HEK293 (cell line): Measurements from ENCODE around the gene PIP5K1B.

Experiments used
- CTCF ChIA-PET: fragments of 350-600 bp; formaldehyde crosslinking; extraction: SDS; loops from one replicate; lab custom pipeline; 2021; ENCODE audit warnings: antibody characterized with exemption; lab: Yijun Ruan, JAX
- POLR2A ChIA-PET: fragments of 300-600 bp; formaldehyde crosslinking; extraction: SDS; loops from one replicate; lab custom pipeline; 2020; ENCODE audit warnings: antibody characterized with exemption, inconsistent platforms; lab: Yijun Ruan, JAX
- H3K27ac ChIP-seq: fragments of 200-500 bp; sonication (Bioruptor generic); 2 replicates; pipeline ENCODE4 v1.5.1; 2014; ENCODE audit warnings: low read depth, low read length, control low read depth, inconsistent platforms; ENCODE audit errors: extremely low read depth
- H3K36me3 ChIP-seq, 2 experiments: fragments of 200-500 bp in 1 of 2; sonication (Bioruptor generic) in 1 of 2; 1 replicate in 1 of 2; 2 replicates in 1 of 2; pipeline ENCODE4 v1.5.1; 2014 to 2017; ENCODE audit warnings: inconsistent platforms in 2 of 2, low read length in 2 of 2; ENCODE audit not compliant: control insufficient read depth in 2 of 2, insufficient read depth in 1 of 2
- H3K4me1 ChIP-seq: fragments of 200-500 bp; sonication (Bioruptor generic); 2 replicates; pipeline ENCODE4 v1.5.1; 2014; ENCODE audit warnings: mild to moderate bottlenecking, low read length, inconsistent platforms; ENCODE audit not compliant: control insufficient read depth, insufficient read depth
- H3K4me3 ChIP-seq: 2 replicates; pipeline ENCODE4 v1.5.1; 2011; ENCODE audit warnings: low read depth, mild to moderate bottlenecking, control low read depth, low read length, moderate library complexity
- H3K9me3 ChIP-seq: fragments of 200-500 bp; sonication (Bioruptor generic); 2 replicates; pipeline ENCODE4 v1.5.1; 2014; ENCODE audit warnings: low read depth, low read length, inconsistent platforms; ENCODE audit not compliant: control insufficient read depth, insufficient read depth
- GFI1B ChIP-seq: fragments of 450-650 bp; formaldehyde crosslinking; IDR thresholded peaks from 2 replicates; pipeline ENCODE4 v1.5.1; 2016; ENCODE audit warnings: missing biosample characterization, missing genetic modification characterization
- GLI2 ChIP-seq: fragments of 450-650 bp; formaldehyde crosslinking; IDR thresholded peaks from 2 replicates; pipeline ENCODE4; 2017; ENCODE audit warnings: missing biosample characterization, missing genetic modification characterization, low read depth, borderline replicate concordance
- HOXD13 ChIP-seq: sonication (generic); formaldehyde crosslinking; IDR thresholded peaks from 2 replicates; pipeline ENCODE4 v1.8.0; 2022; ENCODE audit warnings: missing genetic modification reagents, borderline replicate concordance
- SP3 ChIP-seq: fragments of 450-650 bp; formaldehyde crosslinking; IDR thresholded peaks from 2 replicates; pipeline ENCODE4 v1.5.1; 2016; ENCODE audit warnings: missing biosample characterization, missing genetic modification characterization
- ZFP37 ChIP-seq: fragments of 450-650 bp; formaldehyde crosslinking; IDR thresholded peaks from 2 replicates; pipeline ENCODE4 v1.5.1; 2016; ENCODE audit warnings: missing biosample characterization, missing genetic modification characterization
- ZNF146 ChIP-seq: fragments of 450-650 bp; formaldehyde crosslinking; IDR thresholded peaks from 2 replicates; pipeline ENCODE4 v1.5.1; 2016; ENCODE audit warnings: missing biosample characterization, missing genetic modification characterization
- ZNF184 ChIP-seq: fragments of 450-650 bp; IDR thresholded peaks from 2 replicates; pipeline ENCODE4 v1.5.1; 2018; ENCODE audit warnings: missing biosample characterization, mild to moderate bottlenecking, missing genetic modification characterization
- ZNF211 ChIP-seq: fragments of 450-650 bp; formaldehyde crosslinking; IDR thresholded peaks from 2 replicates; pipeline ENCODE4 v1.5.1; 2016; ENCODE audit warnings: low read depth, missing biosample characterization, missing genetic modification characterization
- ZNF223 ChIP-seq: fragments of 450-650 bp; formaldehyde crosslinking; IDR thresholded peaks from 2 replicates; pipeline ENCODE4 v1.5.1; 2016; ENCODE audit warnings: missing biosample characterization, missing genetic modification characterization
- ZNF292 ChIP-seq: fragments of 450-650 bp; formaldehyde crosslinking; IDR thresholded peaks from 2 replicates; pipeline ENCODE4 v1.5.1; 2016; ENCODE audit warnings: low read depth, missing biosample characterization, missing genetic modification characterization, borderline replicate concordance
- ZNF302 ChIP-seq: fragments of 450-650 bp; formaldehyde crosslinking; IDR thresholded peaks from 2 replicates; pipeline ENCODE4 v1.5.1; 2016; ENCODE audit warnings: missing biosample characterization, missing genetic modification characterization, low read depth
- ZNF311 ChIP-seq: fragments of 450-650 bp; formaldehyde crosslinking; IDR thresholded peaks from 2 replicates; pipeline ENCODE4 v1.5.1; 2017; ENCODE audit warnings: missing biosample characterization, missing genetic modification characterization, borderline replicate concordance
- ZNF426 ChIP-seq: fragments of 450-650 bp; formaldehyde crosslinking; IDR thresholded peaks from 2 replicates; pipeline ENCODE4 v1.5.1; 2017; ENCODE audit warnings: missing biosample characterization, missing genetic modification characterization, mild to moderate bottlenecking, inconsistent platforms, moderate library complexity
- ZNF660 ChIP-seq: fragments of 450-650 bp; IDR thresholded peaks from 2 replicates; pipeline ENCODE4 v1.5.1; 2018; ENCODE audit warnings: missing biosample characterization, mild to moderate bottlenecking, missing genetic modification characterization
- ZNF670 ChIP-seq: fragments of 450-650 bp; formaldehyde crosslinking; IDR thresholded peaks from 2 replicates; pipeline ENCODE4 v1.5.1; 2016; ENCODE audit warnings: missing biosample characterization, missing genetic modification characterization, low read depth
- ZNF768 ChIP-seq: fragments of 450-650 bp; formaldehyde crosslinking; IDR thresholded peaks from 2 replicates; pipeline ENCODE4 v1.5.1; 2018; ENCODE audit warnings: missing biosample characterization, mild to moderate bottlenecking, missing genetic modification characterization
- TF ChIP-seq, protein P1 (sequence below): fragments of 450-650 bp; formaldehyde crosslinking; IDR thresholded peaks from 2 replicates; pipeline ENCODE4 v1.5.1; 2016; ENCODE audit warnings: missing biosample characterization, missing genetic modification characterization
- TF ChIP-seq, protein P2 (sequence below): fragments of 450-650 bp; formaldehyde crosslinking; IDR thresholded peaks from 2 replicates; pipeline ENCODE4 v1.5.1; 2017; ENCODE audit warnings: missing biosample characterization, mild to moderate bottlenecking, missing genetic modification characterization, moderate library complexity
- TF ChIP-seq, protein P3 (sequence below): fragments of 450-650 bp; formaldehyde crosslinking; IDR thresholded peaks from 2 replicates; pipeline ENCODE4 v1.5.1; 2016; ENCODE audit warnings: missing biosample characterization, missing genetic modification characterization
- TF ChIP-seq, protein P4 (sequence below): IDR thresholded peaks from 2 replicates; pipeline ENCODE4 v1.6.1; 2011; ENCODE audit warnings: mild to moderate bottlenecking, low read depth, low read length, borderline replicate concordance

PIP5K1B gene

DNA sequence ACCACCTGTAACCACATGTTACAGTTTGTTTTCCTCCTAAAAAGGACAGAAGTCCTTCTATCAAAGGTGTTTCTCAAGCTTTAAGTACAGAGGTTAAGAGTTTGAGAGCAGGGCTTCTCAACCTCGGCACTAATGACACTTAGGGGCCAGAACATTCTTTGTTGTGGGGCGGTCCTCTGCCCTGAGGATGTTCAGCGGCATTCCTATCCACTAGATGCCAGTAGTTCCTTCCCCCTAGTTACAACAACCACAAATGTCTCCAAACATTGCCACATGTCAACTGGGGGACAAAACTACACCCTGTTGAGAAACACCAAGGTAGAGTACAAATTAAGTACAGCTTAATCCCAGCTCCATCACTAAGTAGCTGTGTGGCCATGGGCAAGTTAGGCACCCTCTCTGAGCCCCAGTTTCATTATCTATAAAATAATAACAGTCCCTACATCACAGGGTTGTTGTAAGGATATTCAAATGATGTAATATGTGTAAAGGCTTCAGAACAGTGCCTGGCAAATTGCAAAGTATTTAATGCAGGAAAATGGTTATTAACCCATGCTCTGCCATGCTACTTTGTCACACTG is 44.6 kb downstream of the PIP5K1B start:
- POLR2A ChIA-PET = no interaction called here

DNA sequence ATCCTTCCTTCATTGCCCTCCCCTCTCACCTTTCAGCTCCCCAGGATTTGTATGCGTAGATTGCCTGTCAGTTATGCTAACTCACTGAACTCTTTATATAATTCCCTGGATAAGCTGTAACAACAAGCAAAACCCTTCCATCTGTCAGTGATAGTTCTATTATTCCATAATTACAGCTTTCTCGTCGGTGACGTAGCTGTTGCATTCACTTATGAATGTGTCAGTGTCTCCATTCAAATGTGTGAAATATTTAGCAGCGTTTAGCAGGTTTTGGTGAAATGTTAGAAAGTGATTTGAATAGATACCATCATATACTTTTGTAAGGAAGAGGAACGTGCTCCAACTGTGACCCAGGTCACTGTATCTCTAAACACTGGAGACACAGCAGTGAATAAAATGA is 45.2 kb downstream of the PIP5K1B start:
- no peaks in the 10 kb centered on the region for H3K4me1 ChIP-seq
- H3K27ac ChIP-seq = no peak overlapping the region
- H3K9me3 ChIP-seq = no peaks in the 10 kb centered on the region
- no peak overlapping the region for H3K4me3 ChIP-seq
- ChIA-PET CTCF (no interaction called here), POLR2A (no interaction called here)
- H3K36me3 ChIP-seq = no peaks in the 10 kb centered on the region
- TF ChIP-seq ZNF311 (tag by site-specific recombination) (no peak), ZFP37 (tag by site-specific recombination) (no peak), GLI2 (no peak)
- TF ChIP-seq, protein P1, sequence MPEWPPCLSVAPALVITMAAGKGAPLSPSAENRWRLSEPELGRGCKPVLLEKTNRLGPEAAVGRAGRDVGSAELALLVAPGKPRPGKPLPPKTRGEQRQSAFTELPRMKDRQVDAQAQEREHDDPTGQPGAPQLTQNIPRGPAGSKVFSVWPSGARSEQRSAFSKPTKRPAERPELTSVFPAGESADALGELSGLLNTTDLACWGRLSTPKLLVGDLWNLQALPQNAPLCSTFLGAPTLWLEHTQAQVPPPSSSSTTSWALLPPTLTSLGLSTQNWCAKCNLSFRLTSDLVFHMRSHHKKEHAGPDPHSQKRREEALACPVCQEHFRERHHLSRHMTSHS (tag by site-specific recombination) = no peak

More for the DNA sequence above, 44.6 kb downstream of the PIP5K1B start:
- peak; percentile 46; the same call in 1 of the 2 replicates for TF ChIP-seq ZNF768
- TF ChIP-seq ZNF223 = no peak
- TF ChIP-seq, protein P2, sequence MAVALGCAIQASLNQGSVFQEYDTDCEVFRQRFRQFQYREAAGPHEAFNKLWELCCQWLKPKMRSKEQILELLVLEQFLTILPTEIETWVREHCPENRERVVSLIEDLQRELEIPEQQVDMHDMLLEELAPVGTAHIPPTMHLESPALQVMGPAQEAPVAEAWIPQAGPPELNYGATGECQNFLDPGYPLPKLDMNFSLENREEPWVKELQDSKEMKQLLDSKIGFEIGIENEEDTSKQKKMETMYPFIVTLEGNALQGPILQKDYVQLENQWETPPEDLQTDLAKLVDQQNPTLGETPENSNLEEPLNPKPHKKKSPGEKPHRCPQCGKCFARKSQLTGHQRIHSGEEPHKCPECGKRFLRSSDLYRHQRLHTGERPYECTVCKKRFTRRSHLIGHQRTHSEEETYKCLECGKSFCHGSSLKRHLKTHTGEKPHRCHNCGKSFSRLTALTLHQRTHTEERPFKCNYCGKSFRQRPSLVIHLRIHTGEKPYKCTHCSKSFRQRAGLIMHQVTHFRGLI (tag by site-specific recombination) = no peak
- TF ChIP-seq, protein P3, sequence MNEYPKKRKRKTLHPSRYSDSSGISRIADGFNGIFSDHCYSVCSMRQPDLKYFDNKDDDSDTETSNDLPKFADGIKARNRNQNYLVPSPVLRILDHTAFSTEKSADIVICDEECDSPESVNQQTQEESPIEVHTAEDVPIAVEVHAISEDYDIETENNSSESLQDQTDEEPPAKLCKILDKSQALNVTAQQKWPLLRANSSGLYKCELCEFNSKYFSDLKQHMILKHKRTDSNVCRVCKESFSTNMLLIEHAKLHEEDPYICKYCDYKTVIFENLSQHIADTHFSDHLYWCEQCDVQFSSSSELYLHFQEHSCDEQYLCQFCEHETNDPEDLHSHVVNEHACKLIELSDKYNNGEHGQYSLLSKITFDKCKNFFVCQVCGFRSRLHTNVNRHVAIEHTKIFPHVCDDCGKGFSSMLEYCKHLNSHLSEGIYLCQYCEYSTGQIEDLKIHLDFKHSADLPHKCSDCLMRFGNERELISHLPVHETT (tag by site-specific recombination) = no peak
- TF ChIP-seq, protein P4, sequence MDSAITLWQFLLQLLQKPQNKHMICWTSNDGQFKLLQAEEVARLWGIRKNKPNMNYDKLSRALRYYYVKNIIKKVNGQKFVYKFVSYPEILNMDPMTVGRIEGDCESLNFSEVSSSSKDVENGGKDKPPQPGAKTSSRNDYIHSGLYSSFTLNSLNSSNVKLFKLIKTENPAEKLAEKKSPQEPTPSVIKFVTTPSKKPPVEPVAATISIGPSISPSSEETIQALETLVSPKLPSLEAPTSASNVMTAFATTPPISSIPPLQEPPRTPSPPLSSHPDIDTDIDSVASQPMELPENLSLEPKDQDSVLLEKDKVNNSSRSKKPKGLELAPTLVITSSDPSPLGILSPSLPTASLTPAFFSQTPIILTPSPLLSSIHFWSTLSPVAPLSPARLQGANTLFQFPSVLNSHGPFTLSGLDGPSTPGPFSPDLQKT = no peak
- Histone ChIP-seq H3K27ac (no peak overlapping the region), H3K4me1 (no peaks in the 10 kb centered on the region), H3K9me3 (no peaks in the 10 kb centered on the region), H3K36me3 (no peaks in the 10 kb centered on the region), H3K4me3 (no peak overlapping the region)
- CTCF ChIA-PET = no interaction called here

DNA sequence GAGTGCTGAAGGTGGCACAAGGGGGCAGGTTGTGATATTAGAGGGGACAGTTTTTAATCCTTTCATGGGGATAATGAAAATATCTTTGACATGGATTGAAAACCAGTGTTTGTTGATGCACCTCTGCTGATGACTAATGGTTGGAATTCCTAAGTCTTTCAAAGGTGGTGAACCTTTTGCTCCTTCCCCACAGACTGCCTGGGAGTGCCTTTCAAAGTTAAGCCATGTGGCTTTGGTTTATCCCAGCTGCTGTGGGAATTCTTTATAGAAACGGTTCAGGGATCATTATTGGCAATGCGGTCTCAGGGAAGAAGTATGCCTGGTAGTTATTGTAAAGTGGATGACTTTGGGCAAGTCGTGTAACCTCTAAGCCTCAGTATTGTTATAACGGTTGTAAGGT is 45.7 kb downstream of the PIP5K1B start:
- TF ChIP-seq ZNF146 (tag by site-specific recombination) (no peak), GFI1B (tag by site-specific recombination) (no peak), SP3 (tag by site-specific recombination) (no peak)
- POLR2A ChIA-PET = no interaction called here

DNA sequence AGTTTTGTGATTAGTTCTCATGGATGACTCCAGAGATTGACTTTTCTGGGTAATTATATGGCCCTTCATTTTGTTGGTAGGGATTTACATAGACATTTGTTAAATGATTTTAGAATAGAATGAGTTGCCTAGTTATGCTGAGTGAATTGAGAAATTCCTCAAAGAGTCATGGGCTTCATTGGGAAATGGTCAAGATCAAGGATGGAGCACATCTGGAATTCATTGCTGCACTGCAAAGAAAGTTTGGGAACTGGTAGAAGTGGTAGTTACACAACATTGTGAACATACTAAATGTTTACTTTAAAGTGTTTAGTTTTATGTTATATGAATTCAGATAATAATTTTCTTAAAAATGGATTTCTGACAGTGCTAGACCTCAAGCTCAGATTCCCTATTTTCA is 46.5 kb downstream of the PIP5K1B start:
- H3K36me3 ChIP-seq = no peaks in the 10 kb centered on the region
- H3K4me1 ChIP-seq = no peaks in the 10 kb centered on the region
- H3K9me3 ChIP-seq = no peaks in the 10 kb centered on the region
- no peak overlapping the region for H3K27ac ChIP-seq
- ChIA-PET POLR2A (no interaction called here), CTCF (no interaction called here)
- no peak overlapping the region for H3K4me3 ChIP-seq
- TF ChIP-seq ZNF426 = no peak
- TF ChIP-seq ZNF660 (tag by site-specific recombination) = no peak
- no peak for TF ChIP-seq ZNF768
- TF ChIP-seq HOXD13 (CRISPR knock-in tag) = no peak
- TF ChIP-seq ZNF292 (tag by site-specific recombination) = no peak
- TF ChIP-seq ZNF302 = no peak
- TF ChIP-seq ZNF184 (tag by site-specific recombination) = no peak
- TF ChIP-seq ZNF211 = no peak
- TF ChIP-seq ZNF670 (tag by site-specific recombination) = no peak

More for the DNA sequence above, 45.7 kb downstream of the PIP5K1B start:
- H3K36me3 ChIP-seq = no peaks in the 10 kb centered on the region
- no peak overlapping the region for H3K4me3 ChIP-seq
- H3K4me1 ChIP-seq = no peaks in the 10 kb centered on the region
- CTCF ChIA-PET = interaction anchor here (0.6 kb wide), 1 partner anchor 75 kb away, joined by 3 read pairs; no protein-coding TSS in a partner anchor
- H3K27ac ChIP-seq = no peak overlapping the region
- no peaks in the 10 kb centered on the region for H3K9me3 ChIP-seq
